ENCODE measurements around the gene TBCC. TPM values are rescaled to one million over a fixed set of nuclear protein-coding genes. Genes with fewer than 3 reads are reported as not detected.
A peak's percentile ranks its signal among the peaks of the same experiment; 100 is the strongest.

TBCC gene
- total and polyA plus RNA-seq, 2 of the 13 experiments (the other 11 are each of a cell fraction or from before 2014, with no cell fraction given) = 14.8 to 36.1 TPM

DNA sequence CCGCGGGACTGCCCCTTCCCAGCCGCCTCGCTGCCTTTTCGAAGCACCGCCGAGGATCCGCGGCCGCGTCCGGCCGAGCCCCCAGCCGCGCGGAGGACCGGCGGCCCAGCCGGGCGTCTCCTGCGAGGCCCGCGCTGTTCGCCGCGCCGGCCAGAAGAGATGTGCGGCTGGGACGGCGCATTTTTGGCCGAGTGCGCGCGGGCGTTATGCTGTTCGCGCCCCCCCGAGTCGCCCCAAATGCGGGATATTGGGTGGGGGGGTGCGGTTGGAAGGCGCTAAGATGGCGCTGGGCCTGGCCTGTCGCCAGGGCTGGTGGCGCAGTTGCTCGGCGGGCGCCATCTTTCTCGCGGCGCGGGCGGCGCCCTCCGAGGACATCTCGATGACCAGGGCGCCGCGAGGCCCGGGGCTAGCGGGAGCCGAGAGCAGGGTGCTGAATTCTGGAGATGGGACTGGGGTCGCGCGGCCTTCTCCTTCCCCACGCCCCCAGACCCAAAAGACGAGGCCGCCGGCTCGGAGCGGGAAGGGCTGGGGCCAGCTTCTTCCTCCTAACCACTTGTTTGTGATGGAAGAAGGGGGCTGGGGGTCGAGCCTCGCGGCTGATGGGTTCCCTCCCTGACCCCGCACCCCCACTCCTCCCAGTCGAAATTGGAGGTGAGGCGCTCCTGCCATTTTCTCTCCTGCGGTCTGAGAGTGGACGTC is 37.4 kb upstream of the TBCC start (continued):
- TF ChIP-seq, protein P1, sequence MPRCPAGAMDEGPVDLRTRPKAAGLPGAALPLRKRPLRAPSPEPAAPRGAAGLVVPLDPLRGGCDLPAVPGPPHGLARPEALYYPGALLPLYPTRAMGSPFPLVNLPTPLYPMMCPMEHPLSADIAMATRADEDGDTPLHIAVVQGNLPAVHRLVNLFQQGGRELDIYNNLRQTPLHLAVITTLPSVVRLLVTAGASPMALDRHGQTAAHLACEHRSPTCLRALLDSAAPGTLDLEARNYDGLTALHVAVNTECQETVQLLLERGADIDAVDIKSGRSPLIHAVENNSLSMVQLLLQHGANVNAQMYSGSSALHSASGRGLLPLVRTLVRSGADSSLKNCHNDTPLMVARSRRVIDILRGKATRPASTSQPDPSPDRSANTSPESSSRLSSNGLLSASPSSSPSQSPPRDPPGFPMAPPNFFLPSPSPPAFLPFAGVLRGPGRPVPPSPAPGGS (CRISPR knock-in tag; IDR thresholded peaks at IDR 0.05) = peak; percentile 95
- TF ChIP-seq GPN1 (CRISPR knock-in tag; IDR thresholded peaks at IDR 0.05; ENCODE audit: borderline replicate concordance) = no peak; the same call in 1 of the 2 replicates
- TF ChIP-seq MAFG (CRISPR knock-in tag; IDR thresholded peaks at IDR 0.05) = no peak
- TF ChIP-seq ZNF253 (CRISPR knock-in tag; IDR thresholded peaks at IDR 0.05; ENCODE audit: borderline replicate concordance) = peak; percentile 83
- TF ChIP-seq GABPB1 (CRISPR knock-in tag; IDR thresholded peaks at IDR 0.05) = peak; percentile 77
- TF ChIP-seq, protein P2, sequence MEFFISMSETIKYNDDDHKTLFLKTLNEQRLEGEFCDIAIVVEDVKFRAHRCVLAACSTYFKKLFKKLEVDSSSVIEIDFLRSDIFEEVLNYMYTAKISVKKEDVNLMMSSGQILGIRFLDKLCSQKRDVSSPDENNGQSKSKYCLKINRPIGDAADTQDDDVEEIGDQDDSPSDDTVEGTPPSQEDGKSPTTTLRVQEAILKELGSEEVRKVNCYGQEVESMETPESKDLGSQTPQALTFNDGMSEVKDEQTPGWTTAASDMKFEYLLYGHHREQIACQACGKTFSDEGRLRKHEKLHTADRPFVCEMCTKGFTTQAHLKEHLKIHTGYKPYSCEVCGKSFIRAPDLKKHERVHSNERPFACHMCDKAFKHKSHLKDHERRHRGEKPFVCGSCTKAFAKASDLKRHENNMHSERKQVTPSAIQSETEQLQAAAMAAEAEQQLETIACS (CRISPR knock-in tag; IDR thresholded peaks at IDR 0.05) = peak; percentile 63
- TF ChIP-seq TBL1XR1 (IDR thresholded peaks at IDR 0.05; ENCODE audit: borderline replicate concordance, low read length, partially characterized antibody) = peak; percentile 2
- peak; percentile 76 for TF ChIP-seq ZNF563 (CRISPR knock-in tag; IDR thresholded peaks at IDR 0.05)
- peak; percentile 74; the same call in 1 of the 2 replicates for TF ChIP-seq ZNF446 (CRISPR knock-in tag; IDR thresholded peaks at IDR 0.05)
- no peak for TF ChIP-seq PAWR (CRISPR knock-in tag; IDR thresholded peaks at IDR 0.05; ENCODE audit: borderline replicate concordance)
- TF ChIP-seq RFX1 (IDR thresholded peaks at IDR 0.05) = 0 out of 2 replicates have a peak, but pooled peaks have one; percentile 7
- peak; percentile 88 for TF ChIP-seq PHF8 (CRISPR knock-in tag; IDR thresholded peaks at IDR 0.05)
- TF ChIP-seq PBX2 (CRISPR knock-in tag; IDR thresholded peaks at IDR 0.05) = no peak
- peak; percentile 79 for TF ChIP-seq ZNF160 (CRISPR knock-in tag; IDR thresholded peaks at IDR 0.05)
- peak; percentile 76 for TF ChIP-seq HNRNPK (IDR thresholded peaks at IDR 0.05; ENCODE audit: low read depth, low read length, poor library complexity, severe bottlenecking)
- peak; percentile 79; the same call in 1 of the 2 replicates for TF ChIP-seq TERF1 (CRISPR knock-in tag; IDR thresholded peaks at IDR 0.05)
- TF ChIP-seq, protein P3, sequence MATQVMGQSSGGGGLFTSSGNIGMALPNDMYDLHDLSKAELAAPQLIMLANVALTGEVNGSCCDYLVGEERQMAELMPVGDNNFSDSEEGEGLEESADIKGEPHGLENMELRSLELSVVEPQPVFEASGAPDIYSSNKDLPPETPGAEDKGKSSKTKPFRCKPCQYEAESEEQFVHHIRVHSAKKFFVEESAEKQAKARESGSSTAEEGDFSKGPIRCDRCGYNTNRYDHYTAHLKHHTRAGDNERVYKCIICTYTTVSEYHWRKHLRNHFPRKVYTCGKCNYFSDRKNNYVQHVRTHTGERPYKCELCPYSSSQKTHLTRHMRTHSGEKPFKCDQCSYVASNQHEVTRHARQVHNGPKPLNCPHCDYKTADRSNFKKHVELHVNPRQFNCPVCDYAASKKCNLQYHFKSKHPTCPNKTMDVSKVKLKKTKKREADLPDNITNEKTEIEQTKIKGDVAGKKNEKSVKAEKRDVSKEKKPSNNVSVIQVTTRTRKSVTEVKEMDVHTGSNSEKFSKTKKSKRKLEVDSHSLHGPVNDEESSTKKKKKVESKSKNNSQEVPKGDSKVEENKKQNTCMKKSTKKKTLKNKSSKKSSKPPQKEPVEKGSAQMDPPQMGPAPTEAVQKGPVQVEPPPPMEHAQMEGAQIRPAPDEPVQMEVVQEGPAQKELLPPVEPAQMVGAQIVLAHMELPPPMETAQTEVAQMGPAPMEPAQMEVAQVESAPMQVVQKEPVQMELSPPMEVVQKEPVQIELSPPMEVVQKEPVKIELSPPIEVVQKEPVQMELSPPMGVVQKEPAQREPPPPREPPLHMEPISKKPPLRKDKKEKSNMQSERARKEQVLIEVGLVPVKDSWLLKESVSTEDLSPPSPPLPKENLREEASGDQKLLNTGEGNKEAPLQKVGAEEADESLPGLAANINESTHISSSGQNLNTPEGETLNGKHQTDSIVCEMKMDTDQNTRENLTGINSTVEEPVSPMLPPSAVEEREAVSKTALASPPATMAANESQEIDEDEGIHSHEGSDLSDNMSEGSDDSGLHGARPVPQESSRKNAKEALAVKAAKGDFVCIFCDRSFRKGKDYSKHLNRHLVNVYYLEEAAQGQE (IDR thresholded peaks at IDR 0.05; ENCODE audit: borderline replicate concordance in 1 of 2, low read depth in 1 of 2, low read length in 2 of 2) = peak in 1 of 2 experiments; percentile 68; a peak in 1 of 4 replicates
- TF ChIP-seq E2F1 (CRISPR knock-in tag; IDR thresholded peaks at IDR 0.05) = peak; percentile 76
- TF ChIP-seq ZNF205 (CRISPR knock-in tag; IDR thresholded peaks at IDR 0.05) = no peak
